Esophagus muscularis mucosa (tissue), 4 donors: ENCODE data around the gene FAM83F. TPM values are rescaled to one million over a fixed set of nuclear protein-coding genes. Genes with fewer than 3 reads are reported as not detected.

Experiments
- DNase-seq: peaks from one replicate; pipeline ENCODE4 v3.0.0-alpha.2; 2017; ENCODE audit errors: extremely low spot score
- H3K27ac ChIP-seq, 4 donors: fragments of 200-600 bp; sonication (generic); replicated peaks in 1 of 4; 1 replicate in 3 of 4; 2 replicates in 1 of 4; pipeline ENCODE4 v1.5.1; 2016 to 2019; ENCODE audit warnings: mild to moderate bottlenecking in 1 of 4
- H3K27me3 ChIP-seq, 4 donors: fragments of 200-600 bp; sonication (generic); one replicate each; pipeline versions ENCODE4 v1.5.1 to v1.6.0; 2016 to 2019
- H3K36me3 ChIP-seq, 4 donors: fragments of 200-600 bp; sonication (generic); one replicate each; pipeline ENCODE4 v1.5.1; 2016 to 2019
- H3K4me1 ChIP-seq, 4 donors: fragments of 200-600 bp; sonication (generic); one replicate each; pipeline ENCODE4 v1.5.1; 2016 to 2019
- H3K4me3 ChIP-seq, 4 donors: fragments of 200-600 bp; sonication (generic); 1 replicate in 2 of 4; 2 replicates in 2 of 4; pipeline ENCODE4 v1.5.1; 2016 to 2019; ENCODE audit warnings: mild to moderate bottlenecking in 4 of 4, moderate library complexity in 1 of 4
- H3K9me3 ChIP-seq, 4 donors: fragments of 200-600 bp; sonication (generic); 1 replicate in 3 of 4; 2 replicates in 1 of 4; pipeline ENCODE4 v1.5.1; 2016 to 2019
- CTCF ChIP-seq, 3 experiments: fragments of 200-600 bp in 2 of 3; fragments of 450-650 bp in 1 of 3; sonication (generic) in 2 of 3; IDR thresholded peaks; one replicate each; pipeline ENCODE4 v1.5.1; 2017 to 2019; ENCODE audit warnings: antibody characterized with exemption in 3 of 3, mild to moderate bottlenecking in 2 of 3, moderate library complexity in 1 of 3
- EP300 ChIP-seq: sonication (generic); formaldehyde crosslinking; IDR thresholded peaks from one replicate; pipeline ENCODE4 v1.6.1; 2017; ENCODE audit warnings: antibody characterized with exemption
- POLR2A ChIP-seq: fragments of 450-650 bp; IDR thresholded peaks from one replicate; pipeline ENCODE4 v1.6.1; 2017; ENCODE audit warnings: antibody characterized with exemption, moderate library complexity, mild to moderate bottlenecking, low read depth
- POLR2AphosphoS5 ChIP-seq, 2 donors: sonication (generic); formaldehyde crosslinking; IDR thresholded peaks; one replicate each; pipeline ENCODE4 v1.6.1; 2017; ENCODE audit warnings: antibody characterized with exemption in 2 of 2
- WGBS: methylation state at CpG from one replicate; pipeline ENCODE4 v1.1.5; 2018; 5-methylcytosine and 5-hydroxymethylcytosine counted together
- intact Hi-C: fragments of 100-400 bp; cut with DNase I; formaldehyde crosslinking; loops from one replicate; pipeline ENCODE4 v1.15.1; 2023
- total RNA-seq, 4 donors: library from RNA; depleted of rRNA; stranded (reverse); fragments of >200 nt; gene quantifications; one replicate each; pipeline versions ENCODE4 v1.1.0 to v1.2.1, GENCODE V29; 2016

The FAM83F gene
- total RNA-seq, 4 donors from 2014 or later, result 0.19 to 0.66 (median 0.41) TPM

DNA sequence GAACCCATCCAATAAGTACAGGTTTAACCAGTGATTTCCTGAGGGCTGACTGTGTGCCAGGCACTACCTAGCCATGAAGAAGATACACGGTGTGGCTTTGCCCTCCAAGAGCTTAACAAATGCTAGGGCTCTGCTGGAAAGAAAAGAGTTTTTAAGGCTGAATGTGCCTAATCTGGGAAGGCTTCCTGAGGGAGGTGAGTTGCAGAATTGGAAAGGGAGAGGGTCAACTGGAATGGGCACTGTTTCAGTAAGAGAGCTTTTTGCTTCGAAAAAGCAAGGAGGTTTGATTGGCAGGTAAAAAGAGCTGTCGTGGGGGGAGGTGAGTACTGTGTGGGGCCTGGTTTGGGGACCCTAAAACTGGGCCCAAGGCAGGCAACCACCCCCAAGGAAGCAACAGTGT lies 2.7 kb downstream of the FAM83F start:
- no peaks in the 10 kb centered on the region for H3K36me3 ChIP-seq
- H3K4me1 ChIP-seq, result peaks cover 8 to 34% (median 24%) of the 10 kb centered on the region in 4 donors
- intact Hi-C loops, result no loop called here
- H3K4me3 ChIP-seq, result no peak overlapping the region
- peaks cover 0 to 65% (median 15%) of the 10 kb centered on the region in 4 donors for H3K27me3 ChIP-seq
- 79% methylated on average over 3 of the region's 3 CpGs for WGBS
- DNase-seq, result no peak
- H3K9me3 ChIP-seq, result no peaks in the 10 kb centered on the region
- no peak for TF ChIP-seq POLR2AphosphoS5 (IDR thresholded peaks at IDR 0.05)
- peak overlapping the region; percentile 17 to 49 (median 42) for H3K27ac ChIP-seq

- 71% methylated on average over 11 of the region's 11 CpGs for WGBS
- Histone ChIP-seq H3K27ac (peak overlapping the region in 3 of 4 donors; percentile 40 to 49 (median 44)), H3K4me1 (peaks cover 8 to 34% (median 24%) of the 10 kb centered on the region in 4 donors), H3K36me3 (no peaks in the 10 kb centered on the region), H3K4me3 (no peak overlapping the region), H3K27me3 (peaks cover 0 to 59% (median 15%) of the 10 kb centered on the region in 4 donors), H3K9me3 (no peaks in the 10 kb centered on the region)
- no peak for DNase-seq
- intact Hi-C loops, result no loop called here
- TF ChIP-seq POLR2A (no peak), EP300 (no peak)
Observed at GRCh38 chr22:39997939-39998726, 3.4 kb downstream of the FAM83F start.

DNA sequence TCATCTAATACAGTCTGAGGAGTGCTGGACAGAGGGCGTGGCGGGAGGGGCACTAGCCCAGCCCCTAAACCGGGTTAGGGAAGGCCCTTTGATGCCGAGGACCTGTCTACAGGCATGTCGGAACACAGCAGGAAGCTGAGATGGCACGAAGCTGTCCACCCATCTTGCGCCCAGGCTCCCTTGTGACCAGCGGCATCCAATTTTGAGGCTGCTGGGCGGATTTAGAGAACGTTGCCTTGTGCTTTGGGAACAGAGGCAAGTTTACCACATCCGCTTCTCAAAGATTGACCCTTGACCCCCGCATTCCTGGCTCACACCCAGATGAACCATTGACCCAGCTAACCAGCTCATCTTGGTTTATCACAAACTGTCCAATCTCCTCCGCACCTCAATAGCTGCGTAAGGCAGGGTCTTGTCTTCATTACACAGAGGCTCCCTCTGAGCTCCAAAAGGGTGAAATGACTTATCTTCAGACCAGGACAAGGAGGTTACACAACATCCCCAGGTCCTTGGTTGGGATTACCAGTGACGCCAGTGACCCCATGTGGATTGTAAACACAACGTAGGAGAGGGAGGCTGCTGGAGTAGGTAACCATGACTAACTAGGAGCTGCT lies 4.5 kb downstream of the FAM83F start:
- Histone ChIP-seq H3K27me3 (peaks cover 0 to 60% (median 13%) of the 10 kb centered on the region in 4 donors), H3K4me1 (peaks cover 8 to 33% (median 23%) of the 10 kb centered on the region in 4 donors), H3K9me3 (no peaks in the 10 kb centered on the region), H3K4me3 (no peak overlapping the region), H3K36me3 (no peaks in the 10 kb centered on the region), H3K27ac (no peak overlapping the region)
- TF ChIP-seq POLR2A, result no peak
- no peak for TF ChIP-seq EP300
- TF ChIP-seq POLR2AphosphoS5 (IDR thresholded peaks at IDR 0.05), result no peak
- TF ChIP-seq CTCF (IDR thresholded peaks at IDR 0.05), result no peak
- intact Hi-C loops, result no loop called here
- WGBS, result 86% methylated on average over 16 of the region's 16 CpGs
- DNase-seq, result no peak

- Histone ChIP-seq H3K4me1 (peaks cover 8 to 25% (median 16%) of the 10 kb centered on the region in 4 donors), H3K27ac (no peak overlapping the region), H3K4me3 (no peak overlapping the region), H3K9me3 (no peaks in the 10 kb centered on the region), H3K27me3 (peaks cover 0 to 57% (median 6%) of the 10 kb centered on the region in 4 donors), H3K36me3 (no peaks in the 10 kb centered on the region)
- intact Hi-C loops, result no loop called here
- 98% methylated on average over 5 of the region's 5 CpGs for WGBS
- no peak for TF ChIP-seq EP300
- TF ChIP-seq POLR2AphosphoS5 (IDR thresholded peaks at IDR 0.05), result no peak
- TF ChIP-seq POLR2A, result no peak
- no peak for TF ChIP-seq CTCF (IDR thresholded peaks at IDR 0.05)
- no peak for DNase-seq
Observed at GRCh38 chr22:40000171-40000570, 5.4 kb downstream of the FAM83F start.

DNA sequence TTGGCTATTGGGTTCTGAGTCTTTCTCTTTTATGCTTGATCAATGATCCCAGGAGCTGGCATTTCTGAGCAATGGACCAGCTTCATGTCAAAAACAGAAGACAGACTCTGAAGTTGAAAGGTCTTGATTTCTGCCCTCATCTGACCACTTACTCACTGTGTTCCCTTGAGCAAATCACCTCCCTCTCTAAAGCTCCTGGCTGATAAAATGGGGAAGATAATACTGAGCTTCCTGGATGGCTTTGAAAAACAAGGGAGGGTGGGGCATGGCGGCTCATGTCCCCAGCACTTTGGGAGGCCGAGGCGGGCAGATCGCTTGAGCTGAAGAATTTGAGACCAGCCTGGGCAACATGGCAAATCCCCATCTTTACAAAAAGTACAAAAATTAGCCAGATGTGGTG lies 6.4 kb downstream of the FAM83F start:
- H3K9me3 ChIP-seq, result no peaks in the 10 kb centered on the region
- no peak overlapping the region for H3K4me3 ChIP-seq
- no peak for TF ChIP-seq EP300
- TF ChIP-seq POLR2A, result no peak
- no peak for TF ChIP-seq CTCF (IDR thresholded peaks at IDR 0.05)
- no peak for TF ChIP-seq POLR2AphosphoS5 (IDR thresholded peaks at IDR 0.05)
- H3K36me3 ChIP-seq, result no peaks in the 10 kb centered on the region
- no peak for DNase-seq
- no peak overlapping the region for H3K27ac ChIP-seq
- intact Hi-C loops, result no loop called here
- peaks cover 8 to 21% (median 12%) of the 10 kb centered on the region in 4 donors for H3K4me1 ChIP-seq
- H3K27me3 ChIP-seq, result peaks cover 0 to 48% (median 2%) of the 10 kb centered on the region in 4 donors
- 94% methylated on average over 4 of the region's 4 CpGs for WGBS
